Thymus (tissue), 11 donors: Measurements from ENCODE around the gene LRIG1. TPM values are rescaled to one million over a fixed set of nuclear protein-coding genes. Genes with fewer than 3 reads are reported as not detected.

Experiments used
- DNase-seq, 9 donors: peaks; one replicate each; pipeline ENCODE4 v3.0.0-alpha.2; 2013; ENCODE audit warnings: low spot score in 9 of 9, low read depth in 6 of 9, missing footprints in 1 of 9
- H3K27ac ChIP-seq, 2 donors: one replicate each; pipeline ENCODE4 v1.5.1; 2013; ENCODE audit warnings: control low read depth in 1 of 2, low read depth in 1 of 2, low read length in 1 of 2, mild to moderate bottlenecking in 1 of 2, moderate library complexity in 1 of 2
- H3K27me3 ChIP-seq, 2 donors: one replicate each; pipeline ENCODE4 v1.5.1; 2013; ENCODE audit warnings: low read length in 1 of 2; ENCODE audit not compliant: control insufficient read depth in 2 of 2, insufficient read depth in 1 of 2
- H3K36me3 ChIP-seq, 2 donors: one replicate each; pipeline ENCODE4 v1.5.1; 2013; ENCODE audit warnings: low read length in 1 of 2, mild to moderate bottlenecking in 1 of 2, moderate library complexity in 1 of 2; ENCODE audit not compliant: control insufficient read depth in 2 of 2, insufficient read depth in 2 of 2
- H3K4me1 ChIP-seq, 2 donors: one replicate each; pipeline ENCODE4 v1.5.1; 2013; ENCODE audit warnings: low read length in 2 of 2; ENCODE audit not compliant: control insufficient read depth in 2 of 2, insufficient read depth in 2 of 2
- H3K4me3 ChIP-seq, 2 donors: one replicate each; pipeline ENCODE4 v1.5.1; 2013; ENCODE audit warnings: low read length in 2 of 2, control low read depth in 1 of 2, mild to moderate bottlenecking in 1 of 2
- H3K9me3 ChIP-seq, 2 donors: one replicate each; pipeline ENCODE4 v1.5.1; 2013; ENCODE audit warnings: low read length in 1 of 2, mild to moderate bottlenecking in 1 of 2; ENCODE audit not compliant: control insufficient read depth in 2 of 2, insufficient read depth in 1 of 2
- WGBS: extraction: QIAGEN DNeasy Blood & Tissue Kit; methylation state at CpG from one replicate; pipeline ENCODE4 v1.1.7; 2013; 5-methylcytosine and 5-hydroxymethylcytosine counted together
- polyA plus RNA-seq: library from polyadenylated mRNA; stranded (reverse); fragments of 200-250 nt; gene quantifications from one replicate; pipeline ENCODE4 v1.2.3, GENCODE V29; 2013
- total RNA-seq: library from RNA; stranded (reverse); fragments of 120-200 nt; gene quantifications from one replicate; pipeline ENCODE4 v1.2.4, GENCODE V29; 2013
- donor health status: healthy.

LRIG1 gene
- total and polyA plus RNA-seq, 2 donors: 8.8 to 10.9 TPM

- Histone ChIP-seq H3K27me3 (no peaks in the 10 kb centered on the region), H3K4me3 (no peak overlapping the region), H3K36me3 (no peaks in the 10 kb centered on the region), H3K9me3 (no peaks in the 10 kb centered on the region), H3K27ac (no peak overlapping the region), H3K4me1 (peaks cover 3 to 45% of the 10 kb centered on the region in 2 donors)
- WGBS: 88% methylated on average over 6 of the region's 6 CpGs
- DNase-seq: no peak
These were observed 64.8 kb downstream of the LRIG1 start for GRCh38 chr3:66435989-66436388.

GRCh38 chr3:66434726-66435125, 66.1 kb downstream of the LRIG1 start:
- Histone ChIP-seq H3K4me1 (peaks cover 0 to 33% of the 10 kb centered on the region in 2 donors), H3K36me3 (no peaks in the 10 kb centered on the region), H3K9me3 (no peaks in the 10 kb centered on the region), H3K4me3 (no peak overlapping the region), H3K27ac (no peak overlapping the region), H3K27me3 (no peaks in the 10 kb centered on the region)
- 83% methylated on average over 7 of the region's 7 CpGs for WGBS
- no peak for DNase-seq

- 27% methylated on average over 4 of the region's 4 CpGs for WGBS
- peaks cover 0 to 26% of the 10 kb centered on the region in 2 donors for H3K4me1 ChIP-seq
These were observed 67.4 kb downstream of the LRIG1 start for GRCh38 chr3:66433522-66433782.

GRCh38 chr3:66432767-66433521, 67.9 kb downstream of the LRIG1 start:
- Histone ChIP-seq H3K27ac (no peak overlapping the region), H3K27me3 (no peaks in the 10 kb centered on the region), H3K9me3 (no peaks in the 10 kb centered on the region), H3K4me3 (no peak overlapping the region), H3K36me3 (no peaks in the 10 kb centered on the region), H3K4me1 (peaks cover 0 to 25% of the 10 kb centered on the region in 2 donors)
- 88% methylated on average over 9 of the region's 9 CpGs for WGBS
- DNase-seq: no peak

More at GRCh38 chr3:66433522-66433782, 67.4 kb downstream of the LRIG1 start:
- H3K27me3 ChIP-seq: no peaks in the 10 kb centered on the region
- no peaks in the 10 kb centered on the region for H3K9me3 ChIP-seq
- no peak for DNase-seq
- no peak overlapping the region for H3K4me3 ChIP-seq
- H3K36me3 ChIP-seq: no peaks in the 10 kb centered on the region
- no peak overlapping the region for H3K27ac ChIP-seq

- no peak overlapping the region for H3K27ac ChIP-seq
- H3K9me3 ChIP-seq: no peaks in the 10 kb centered on the region
These were observed 68.6 kb downstream of the LRIG1 start for GRCh38 chr3:66432041-66432766.

GRCh38 chr3:66431494-66431893, 69.3 kb downstream of the LRIG1 start:
- H3K9me3 ChIP-seq: no peaks in the 10 kb centered on the region
- no peaks in the 10 kb centered on the region for H3K36me3 ChIP-seq
- no peak for DNase-seq
- H3K4me3 ChIP-seq: no peak overlapping the region
- peaks cover 0 to 16% of the 10 kb centered on the region in 2 donors for H3K4me1 ChIP-seq
- 98% methylated on average over 3 of the region's 3 CpGs for WGBS
- H3K27me3 ChIP-seq: no peaks in the 10 kb centered on the region
- H3K27ac ChIP-seq: no peak overlapping the region

More at GRCh38 chr3:66432041-66432766, 68.6 kb downstream of the LRIG1 start:
- 94% methylated on average over 11 of the region's 11 CpGs for WGBS
- Histone ChIP-seq H3K27me3 (no peaks in the 10 kb centered on the region), H3K4me3 (no peak overlapping the region), H3K36me3 (no peaks in the 10 kb centered on the region), H3K4me1 (peaks cover 0 to 21% of the 10 kb centered on the region in 2 donors)
- DNase-seq: no peak

- Histone ChIP-seq H3K27me3 (no peaks in the 10 kb centered on the region), H3K27ac (no peak overlapping the region), H3K36me3 (no peaks in the 10 kb centered on the region), H3K4me1 (peaks cover 0 to 11% of the 10 kb centered on the region in 2 donors), H3K9me3 (no peaks in the 10 kb centered on the region), H3K4me3 (no peak overlapping the region)
- WGBS: 96% methylated on average over 8 of the region's 8 CpGs
- DNase-seq: no peak
These were observed 69.9 kb downstream of the LRIG1 start for GRCh38 chr3:66430876-66431275.

- Histone ChIP-seq H3K27ac (no peak overlapping the region), H3K4me1 (peaks cover 0 to 11% of the 10 kb centered on the region in 2 donors), H3K9me3 (no peaks in the 10 kb centered on the region), H3K36me3 (no peaks in the 10 kb centered on the region), H3K4me3 (no peak overlapping the region), H3K27me3 (no peaks in the 10 kb centered on the region)
- DNase-seq: no peak
- 92% methylated on average over 5 of the region's 5 CpGs for WGBS
These were observed 72.1 kb downstream of the LRIG1 start for GRCh38 chr3:66428733-66429132.

GRCh38 chr3:66427951-66428474, 72.8 kb downstream of the LRIG1 start:
- Histone ChIP-seq H3K9me3 (no peaks in the 10 kb centered on the region), H3K4me3 (no peak overlapping the region), H3K4me1 (peaks cover 0 to 4% of the 10 kb centered on the region in 2 donors), H3K36me3 (no peaks in the 10 kb centered on the region), H3K27ac (no peak overlapping the region), H3K27me3 (no peaks in the 10 kb centered on the region)
- DNase-seq: no peak
- WGBS: 96% methylated on average over 5 of the region's 5 CpGs
